ENCODE data around the gene GALR2. TPM values are rescaled to one million over a fixed set of nuclear protein-coding genes. Genes with fewer than 3 reads are reported as not detected.
"Not testable (repeated sequence)": the region's sequence is repeated elsewhere in the genome, so short reads cannot be mapped to it uniquely, and the experiment has no call there.

Gene GALR2
- polyA plus RNA-seq, 3 donors, result 0.21 to 0.25 (median 0.22) TPM

- WGBS, 3 donors, result 4 to 26% (median 5%) methylated on average over 78 to 82 of the region's 82 CpGs
- H3K27ac ChIP-seq (ENCODE audit: low read depth, low read length), result no peak overlapping the region
Observed at GRCh38 chr17:76076765-76077583, 2.4 kb downstream of the GALR2 start.

GRCh38 chr17:76077584-76078110, 3.1 kb downstream of the GALR2 start:
- H3K27ac ChIP-seq (ENCODE audit: low read depth, low read length), result no peak overlapping the region
- 4 to 28% (median 25%) methylated on average over 10 to 12 of the region's 12 CpGs for WGBS, 3 donors

GRCh38 chr17:76078370-76078769, 3.8 kb downstream of the GALR2 start:
- 45 to 58% (median 47%) methylated on average over 5 of the region's 5 CpGs for WGBS, 3 donors
- H3K27ac ChIP-seq (ENCODE audit: low read depth, low read length), result not testable (repeated sequence)

GRCh38 chr17:76078860-76079534, 4.4 kb downstream of the GALR2 start, which contains the start of gene ZACN:
Gene ZACN, plus strand, starts transcription at chr17:76079182. Its CDS starts 83 bp downstream, at chr17:76079265.
- 43 to 70% (median 61%) methylated on average over 17 of the region's 17 CpGs for WGBS, 3 donors
- no peak within 1 kb of the TSS for H3K27ac ChIP-seq (ENCODE audit: low read depth, low read length)

- H3K27ac ChIP-seq (ENCODE audit: low read depth, low read length), result no peak overlapping the region
- WGBS, 3 donors, result 35 to 40% (median 35%) methylated on average over 4 to 9 of the region's 9 CpGs
Observed at GRCh38 chr17:76079535-76079955, 5.0 kb downstream of the GALR2 start.

GRCh38 chr17:76079956-76080767, 5.6 kb downstream of the GALR2 start:
- WGBS, 3 donors, result 6 to 7% (median 7%) methylated on average over 23 of the region's 23 CpGs
- no peak overlapping the region for H3K27ac ChIP-seq (ENCODE audit: low read depth, low read length)

- WGBS, 3 donors, result 33 to 55% (median 44%) methylated on average over 6 of the region's 6 CpGs
- no peak overlapping the region for H3K27ac ChIP-seq (ENCODE audit: low read depth, low read length)
Observed at GRCh38 chr17:76080768-76081287, 6.2 kb downstream of the GALR2 start.

- H3K27ac ChIP-seq (ENCODE audit: low read depth, low read length), result no peak overlapping the region
- 72 to 81% (median 75%) methylated on average over 24 to 27 of the region's 27 CpGs for WGBS, 3 donors
Observed at GRCh38 chr17:76081295-76082210, 7.0 kb downstream of the GALR2 start.

GRCh38 chr17:76082326-76083251, 8.0 kb downstream of the GALR2 start:
- 81 to 83% (median 82%) methylated on average over 19 to 20 of the region's 20 CpGs for WGBS, 3 donors
- H3K27ac ChIP-seq (ENCODE audit: low read depth, low read length), result no peak overlapping the region

GRCh38 chr17:76083536-76084182, 9.1 kb downstream of the GALR2 start:
- 85 to 91% (median 87%) methylated on average over 15 of the region's 15 CpGs for WGBS, 3 donors
- no peak overlapping the region for H3K27ac ChIP-seq (ENCODE audit: low read depth, low read length)

GRCh38 chr17:76085066-76085730, 10.6 kb downstream of the GALR2 start:
- WGBS, 3 donors, result 73 to 88% (median 82%) methylated on average over 16 to 17 of the region's 17 CpGs
- H3K27ac ChIP-seq (ENCODE audit: low read depth, low read length), result no peak overlapping the region

- 86 to 92% (median 89%) methylated on average over 13 of the region's 13 CpGs for WGBS, 3 donors
- H3K27ac ChIP-seq (ENCODE audit: low read depth, low read length), result no peak overlapping the region
Observed at GRCh38 chr17:76085731-76086366, 11.3 kb downstream of the GALR2 start.

GRCh38 chr17:76086384-76086783, 11.8 kb downstream of the GALR2 start:
- H3K27ac ChIP-seq (ENCODE audit: low read depth, low read length), result no peak overlapping the region
- WGBS, 3 donors, result 96 to 97% (median 96%) methylated on average over 9 of the region's 9 CpGs

GRCh38 chr17:76087531-76087930, 12.9 kb downstream of the GALR2 start:
- 85 to 94% (median 86%) methylated on average over 11 of the region's 11 CpGs for WGBS, 3 donors
- H3K27ac ChIP-seq (ENCODE audit: low read depth, low read length), result no peak overlapping the region
